HCT116 (cell line): ENCODE data around the gene HEG1. TPM values are rescaled to one million over a fixed set of nuclear protein-coding genes. Genes with fewer than 3 reads are reported as not detected.

Experiments used
- ATAC-seq: fragments of 200-7000 bp; cut with Tn5 transposase; 2 replicates; pipeline ENCODE4 v1.9.1; 2020; ENCODE audit warnings: mild to moderate bottlenecking, moderate library complexity
- BruUV-seq: library from RNA; stranded (reverse); fragments of 400-500 nt; replicated peaks from 2 replicates; lab custom pipeline; 2021; lab: Mats Ljungman, UMichigan
- CTCF ChIA-PET: fragments of 300-600 bp; sonication (Branson Sonifier 250); formaldehyde crosslinking; loops from one replicate; lab custom pipeline; 2021; ENCODE audit warnings: antibody characterized with exemption; lab: Charles Lee
- POLR2A ChIA-PET: fragments of 300-600, 350-600 bp; sonication (Branson Sonifier 250); formaldehyde crosslinking; loops from one replicate; lab custom pipeline; 2021; ENCODE audit warnings: antibody characterized with exemption; lab: Charles Lee
- RAD21 ChIA-PET, 2 experiments: fragments of 300-600 bp; sonication (Branson Sonifier 250); formaldehyde crosslinking; loops; one replicate each; lab custom pipeline; 2023; ENCODE audit warnings: low total read pairs in 2 of 2; ENCODE audit not compliant: uncharacterized antibody in 2 of 2, unreplicated experiment in 2 of 2, low non-redundant PET in 1 of 2; lab: Charles Lee
- DNase-seq: peaks from one replicate; pipeline ENCODE4 v3.0.0-alpha.2; 2010; ENCODE audit warnings: low read depth, low spot score
- H2AFZ ChIP-seq: fragments of 200-600 bp; shearing (Covaris generic), sonication (generic); 2 replicates; pipeline ENCODE4 v1.6.1; 2017; ENCODE audit warnings: low read depth, mixed run types, mixed read lengths, antibody characterized with exemption, low read length; ENCODE audit not compliant: poor library complexity, severe bottlenecking
- H3K27ac ChIP-seq: 2 replicates; pipeline ENCODE4 v1.5.1; 2012; ENCODE audit warnings: low read depth, low read length
- H3K27me3 ChIP-seq: fragments of 200-600 bp; sonication (generic); 2 replicates; pipeline ENCODE4 v1.6.1; 2016; ENCODE audit warnings: mixed run types, low read length, mixed read lengths; ENCODE audit not compliant: insufficient read depth
- H3K36me3 ChIP-seq, 2 experiments: fragments of 200-500 bp in 1 of 2; fragments of 200-600 bp in 1 of 2; sonication (Bioruptor generic) in 1 of 2; sonication (generic) in 1 of 2; 2 replicates each; pipeline versions ENCODE4 v1.5.1 to v1.6.1; 2014 to 2016; ENCODE audit warnings: low read length in 2 of 2, inconsistent platforms in 1 of 2, mixed read lengths in 1 of 2, mixed run types in 1 of 2; ENCODE audit not compliant: insufficient read depth in 2 of 2, control insufficient read depth in 1 of 2
- H3K4me1 ChIP-seq, 2 experiments: fragments of 200-600 bp in 1 of 2; sonication (generic) in 1 of 2; 2 replicates each; pipeline versions ENCODE4 v1.5.1 to v1.6.1; 2012 to 2017; ENCODE audit warnings: low read length in 2 of 2, inconsistent platforms in 1 of 2, mild to moderate bottlenecking in 1 of 2, mixed read lengths in 1 of 2, mixed run types in 1 of 2, moderate library complexity in 1 of 2; ENCODE audit not compliant: insufficient read depth in 2 of 2, control insufficient read depth in 1 of 2
- H3K4me2 ChIP-seq: fragments of 200-600 bp; sonication (generic); 2 replicates; pipeline ENCODE4 v1.6.1; 2017; ENCODE audit warnings: mixed run types, low read length, mixed read lengths
- H3K4me3 ChIP-seq, 2 experiments: fragments of 200-600 bp in 1 of 2; sonication (generic) in 1 of 2; replicated peaks in 1 of 2; 2 replicates each; pipeline ENCODE4 v1.5.1; 2011 to 2016; ENCODE audit warnings: low read length in 2 of 2, control low read depth in 1 of 2, low read depth in 1 of 2, mild to moderate bottlenecking in 1 of 2, mixed read lengths in 1 of 2, mixed run types in 1 of 2
- H3K79me2 ChIP-seq: fragments of 200-600 bp; sonication (generic); 2 replicates; pipeline ENCODE4 v1.6.1; 2017; ENCODE audit warnings: mild to moderate bottlenecking, mixed run types, low read length, moderate library complexity, mixed read lengths; ENCODE audit not compliant: insufficient read depth
- H3K9ac ChIP-seq: fragments of 200-600 bp; sonication (generic); 2 replicates; pipeline ENCODE4 v1.6.1; 2016; ENCODE audit warnings: low read length, mixed read lengths
- H3K9me2 ChIP-seq: fragments of 200-600 bp; sonication (generic), shearing (Covaris generic); 2 replicates; pipeline ENCODE4 v1.6.1; 2017; ENCODE audit warnings: mixed run types, mild to moderate bottlenecking, moderate library complexity; ENCODE audit not compliant: insufficient read depth
- H3K9me3 ChIP-seq, 2 experiments: fragments of 200-500 bp in 1 of 2; fragments of 200-600 bp in 1 of 2; sonication (Bioruptor generic) in 1 of 2; sonication (generic) in 1 of 2; 2 replicates each; pipeline ENCODE4 v1.6.1; 2014 to 2017; ENCODE audit warnings: low read length in 2 of 2, mixed read lengths in 2 of 2, inconsistent platforms in 1 of 2, low read depth in 1 of 2, mild to moderate bottlenecking in 1 of 2, mixed run types in 1 of 2, moderate library complexity in 1 of 2; ENCODE audit not compliant: control insufficient read depth in 1 of 2, insufficient read depth in 1 of 2
- H4K20me1 ChIP-seq: fragments of 200-600 bp; sonication (generic), shearing (Covaris generic); 2 replicates; pipeline ENCODE4 v1.6.1; 2017; ENCODE audit warnings: mixed run types, mild to moderate bottlenecking, moderate library complexity; ENCODE audit not compliant: insufficient read depth
- EGR1 ChIP-seq: IDR thresholded peaks from 2 replicates; pipeline ENCODE4 v1.6.1; 2012; ENCODE audit warnings: low read depth
- EZH2 ChIP-seq: fragments of 200-600 bp; sonication (generic); IDR thresholded peaks from 2 replicates; pipeline ENCODE4 v1.6.1; 2017; ENCODE audit warnings: antibody characterized with exemption, mixed run types
- RAD21 ChIP-seq: IDR thresholded peaks from 2 replicates; pipeline ENCODE4 v1.6.1; 2012; ENCODE audit warnings: low read depth, mild to moderate bottlenecking
- SRF ChIP-seq: IDR thresholded peaks from 2 replicates; pipeline ENCODE4 v1.6.1; 2012; ENCODE audit warnings: low read depth
- intact Hi-C: fragments of 100-400 bp; cut with micrococcal nuclease; formaldehyde crosslinking; loops from 2 replicates; pipeline ENCODE4 v1.10.0; 2022
- total RNA-seq: library from RNA; stranded (reverse); gene quantifications from one replicate; pipeline ENCODE4 v1.2.1, GENCODE V29; 2021; ENCODE audit not compliant: unreplicated experiment
- TF ChIP-seq, protein P1 (sequence below), 3 experiments: fragments of 200-600 bp in 1 of 3; sonication (generic) in 1 of 3; IDR thresholded peaks in 2 of 3; conservative IDR thresholded peaks in 1 of 3; 2 replicates each; pipeline ENCODE4 v1.5.1; 2012 to 2017; ENCODE audit warnings: low read depth in 2 of 3, low read length in 2 of 3, antibody characterized with exemption in 1 of 3, borderline replicate concordance in 1 of 3, control low read depth in 1 of 3, mild to moderate bottlenecking in 1 of 3, mixed read lengths in 1 of 3, mixed run types in 1 of 3, moderate library complexity in 1 of 3; ENCODE audit not compliant: insufficient read depth in 1 of 3
- TF ChIP-seq, protein P2 (sequence below): IDR thresholded peaks from 2 replicates; pipeline ENCODE4 v1.6.1; 2011; ENCODE audit warnings: mild to moderate bottlenecking, low read length, moderate library complexity; ENCODE audit not compliant: insufficient replicate concordance; ENCODE audit errors: extremely low read depth
- TF ChIP-seq, protein P3 (sequence below): IDR thresholded peaks from 2 replicates; pipeline ENCODE4 v1.6.1; 2012

Gene HEG1
- total RNA-seq, 1 experiment from 2014 or later, result 2.6 TPM

DNA sequence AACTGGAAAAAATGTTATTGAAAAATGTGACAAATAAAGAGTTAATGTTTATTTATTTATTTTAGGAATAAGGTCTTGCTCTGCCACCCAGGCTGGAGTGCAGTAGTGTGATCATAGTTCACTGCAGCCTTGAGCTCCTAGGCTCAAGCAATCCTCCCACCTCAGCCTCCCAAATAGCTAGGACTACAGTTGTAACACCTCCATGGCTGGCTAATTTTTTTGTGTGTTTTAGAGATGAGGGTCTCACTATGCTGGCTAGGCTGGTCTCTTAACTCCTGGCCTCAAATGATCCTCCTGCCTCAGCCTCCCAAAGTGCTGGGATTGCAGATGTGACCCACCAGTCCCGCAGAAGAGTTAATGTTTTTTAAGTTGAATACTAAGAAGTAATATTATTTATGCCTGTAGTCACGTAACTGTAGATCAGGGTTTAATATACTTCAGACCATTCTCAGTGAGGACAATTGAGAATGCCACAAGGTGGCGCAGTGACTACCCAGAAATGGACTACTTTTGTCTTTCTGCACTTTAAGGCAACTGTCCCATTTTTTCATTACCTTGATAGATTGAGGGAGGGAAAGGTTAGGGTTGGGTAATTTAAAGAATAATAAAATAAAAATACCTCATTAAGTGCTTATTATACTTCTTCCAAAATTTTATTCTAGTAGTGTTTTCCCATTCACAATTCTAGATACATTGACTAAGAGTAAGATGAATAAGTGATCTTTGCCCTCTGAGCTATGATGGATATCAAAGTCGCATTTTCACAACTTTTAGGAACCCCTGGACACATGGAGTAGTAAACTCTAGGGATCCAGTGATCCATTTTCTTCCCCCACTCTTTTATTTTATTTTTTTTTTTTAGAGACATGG, 127.2 kb downstream of the HEG1 start:
- no peak overlapping the region for H3K4me3 ChIP-seq
- no peaks in the 10 kb centered on the region for H3K9me3 ChIP-seq
- ChIA-PET CTCF (interaction anchor here (0.7 to 2.7 kb wide), 7 partner anchors 10 to 657 kb away, joined by 3 to 30 read pairs (median 5); no protein-coding TSS in a partner anchor), POLR2A (no interaction called here), RAD21 (interaction anchor here in 1 of 2 experiments (0.6 kb wide), 1 partner anchor 498 kb away, joined by 5 read pairs; no protein-coding TSS in a partner anchor)
- DNase-seq (peak; percentile 60), ATAC-seq (peak; percentile 91)
- no TSS peak for BruUV-seq
- no peaks in the 10 kb centered on the region for H3K79me2 ChIP-seq
- peak overlapping the region; percentile 60 for H3K4me2 ChIP-seq
- peak; percentile 83 for TF ChIP-seq RAD21
- TF ChIP-seq, protein P1, sequence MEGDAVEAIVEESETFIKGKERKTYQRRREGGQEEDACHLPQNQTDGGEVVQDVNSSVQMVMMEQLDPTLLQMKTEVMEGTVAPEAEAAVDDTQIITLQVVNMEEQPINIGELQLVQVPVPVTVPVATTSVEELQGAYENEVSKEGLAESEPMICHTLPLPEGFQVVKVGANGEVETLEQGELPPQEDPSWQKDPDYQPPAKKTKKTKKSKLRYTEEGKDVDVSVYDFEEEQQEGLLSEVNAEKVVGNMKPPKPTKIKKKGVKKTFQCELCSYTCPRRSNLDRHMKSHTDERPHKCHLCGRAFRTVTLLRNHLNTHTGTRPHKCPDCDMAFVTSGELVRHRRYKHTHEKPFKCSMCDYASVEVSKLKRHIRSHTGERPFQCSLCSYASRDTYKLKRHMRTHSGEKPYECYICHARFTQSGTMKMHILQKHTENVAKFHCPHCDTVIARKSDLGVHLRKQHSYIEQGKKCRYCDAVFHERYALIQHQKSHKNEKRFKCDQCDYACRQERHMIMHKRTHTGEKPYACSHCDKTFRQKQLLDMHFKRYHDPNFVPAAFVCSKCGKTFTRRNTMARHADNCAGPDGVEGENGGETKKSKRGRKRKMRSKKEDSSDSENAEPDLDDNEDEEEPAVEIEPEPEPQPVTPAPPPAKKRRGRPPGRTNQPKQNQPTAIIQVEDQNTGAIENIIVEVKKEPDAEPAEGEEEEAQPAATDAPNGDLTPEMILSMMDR (IDR thresholded peaks at IDR 0.05 in 2 of 3, conservative IDR thresholded peaks at IDR 0.05 in 1 of 3; ENCODE audit: borderline replicate concordance in 1 of 3, insufficient read depth in 1 of 3, low read depth in 2 of 3, low read length in 2 of 3), result peak; percentile 73 to 84 (median 82); a peak in 5 of 6 replicates
- TF ChIP-seq SRF, result no peak
- peak overlapping the region; percentile 86 for H2AFZ ChIP-seq
- no peaks in the 10 kb centered on the region for H3K9me2 ChIP-seq
- no peak overlapping the region for H3K27ac ChIP-seq
- intact Hi-C loops, result loop anchor here (1.0 kb wide), 3 partner anchors 58 to 657 kb away; no protein-coding TSS in a partner anchor
- H3K4me1 ChIP-seq, result peaks cover 0 to 3% of the 10 kb centered on the region in 2 experiments; a peak in 1 of 4 replicates
- H4K20me1 ChIP-seq, result no peaks in the 10 kb centered on the region
- H3K36me3 ChIP-seq, result no peaks in the 10 kb centered on the region
- H3K27me3 ChIP-seq, result no peaks in the 10 kb centered on the region
- no peak overlapping the region for H3K9ac ChIP-seq

DNA sequence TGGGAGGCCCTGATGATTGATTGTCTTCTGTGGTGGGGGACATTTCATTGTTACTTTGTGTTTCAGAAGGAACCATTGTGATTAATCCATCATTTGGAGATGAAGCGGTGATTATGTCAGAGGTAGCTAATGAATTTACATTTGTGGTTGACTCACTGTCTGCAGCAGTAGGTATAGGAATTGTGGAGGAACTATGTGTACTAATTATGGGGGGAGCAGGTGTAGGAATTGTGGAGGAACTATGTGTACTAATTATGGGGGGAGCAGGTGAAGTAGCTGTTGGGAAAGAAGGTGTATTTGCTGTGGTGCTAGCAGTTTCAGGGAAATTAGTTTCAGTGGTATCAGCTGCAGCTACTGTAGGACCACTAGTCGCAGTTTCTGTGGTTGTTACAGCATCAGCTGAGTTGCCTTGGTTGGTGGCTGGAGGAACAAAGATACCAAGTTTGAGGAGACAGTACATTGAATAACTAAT, 128.2 kb downstream of the HEG1 start:
- intact Hi-C loops, result loop anchor here (1.0 kb wide), 3 partner anchors 59 to 658 kb away; no protein-coding TSS in a partner anchor
- H2AFZ ChIP-seq, result no peak overlapping the region
- H3K79me2 ChIP-seq, result no peaks in the 10 kb centered on the region
- DNase-seq (no peak), ATAC-seq (no peak)
- ChIA-PET RAD21 (no interaction called here), CTCF (interaction anchor here (1.6 to 2.7 kb wide), 4 partner anchors 10 to 658 kb away, joined by 5 to 30 read pairs (median 8); no protein-coding TSS in a partner anchor), POLR2A (interaction anchor here (0.6 kb wide), 1 partner anchor 425 kb away, joined by 3 read pairs; no protein-coding TSS in a partner anchor)
- H3K36me3 ChIP-seq, result no peaks in the 10 kb centered on the region
- no peaks in the 10 kb centered on the region for H3K9me2 ChIP-seq
- H3K4me2 ChIP-seq, result no peak overlapping the region
- TF ChIP-seq, protein P2, sequence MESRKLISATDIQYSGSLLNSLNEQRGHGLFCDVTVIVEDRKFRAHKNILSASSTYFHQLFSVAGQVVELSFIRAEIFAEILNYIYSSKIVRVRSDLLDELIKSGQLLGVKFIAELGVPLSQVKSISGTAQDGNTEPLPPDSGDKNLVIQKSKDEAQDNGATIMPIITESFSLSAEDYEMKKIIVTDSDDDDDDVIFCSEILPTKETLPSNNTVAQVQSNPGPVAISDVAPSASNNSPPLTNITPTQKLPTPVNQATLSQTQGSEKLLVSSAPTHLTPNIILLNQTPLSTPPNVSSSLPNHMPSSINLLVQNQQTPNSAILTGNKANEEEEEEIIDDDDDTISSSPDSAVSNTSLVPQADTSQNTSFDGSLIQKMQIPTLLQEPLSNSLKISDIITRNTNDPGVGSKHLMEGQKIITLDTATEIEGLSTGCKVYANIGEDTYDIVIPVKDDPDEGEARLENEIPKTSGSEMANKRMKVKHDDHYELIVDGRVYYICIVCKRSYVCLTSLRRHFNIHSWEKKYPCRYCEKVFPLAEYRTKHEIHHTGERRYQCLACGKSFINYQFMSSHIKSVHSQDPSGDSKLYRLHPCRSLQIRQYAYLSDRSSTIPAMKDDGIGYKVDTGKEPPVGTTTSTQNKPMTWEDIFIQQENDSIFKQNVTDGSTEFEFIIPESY, result no peak
- TF ChIP-seq RAD21 (no peak), EZH2 (no peak), EGR1 (no peak)
- TF ChIP-seq, protein P3, sequence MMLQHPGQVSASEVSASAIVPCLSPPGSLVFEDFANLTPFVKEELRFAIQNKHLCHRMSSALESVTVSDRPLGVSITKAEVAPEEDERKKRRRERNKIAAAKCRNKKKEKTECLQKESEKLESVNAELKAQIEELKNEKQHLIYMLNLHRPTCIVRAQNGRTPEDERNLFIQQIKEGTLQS, result no peak
- H3K9me3 ChIP-seq, result no peaks in the 10 kb centered on the region
- peaks cover 0 to 3% of the 10 kb centered on the region in 2 experiments; a peak in 1 of 4 replicates for H3K4me1 ChIP-seq
- no TSS peak for BruUV-seq
- no peak overlapping the region for H3K27ac ChIP-seq
- H3K27me3 ChIP-seq, result no peaks in the 10 kb centered on the region
- no peak overlapping the region for H3K4me3 ChIP-seq
- no peak overlapping the region for H3K9ac ChIP-seq
- no peaks in the 10 kb centered on the region for H4K20me1 ChIP-seq
